Thyroid gland (tissue), 4 donors: ENCODE measurements around the gene CRB1.

Source experiments
- POLR2A ChIP-seq, 2 donors: fragments of 450-650 bp; IDR thresholded peaks; one replicate each; pipeline ENCODE4 v1.6.1; 2017; ENCODE audit warnings: antibody characterized with exemption in 2 of 2, mild to moderate bottlenecking in 2 of 2, moderate library complexity in 1 of 2
- TF ChIP-seq, protein P1 (sequence below), 6 experiments: fragments of 200-600 bp in 3 of 6; fragments of 450-650 bp in 3 of 6; sonication (generic) in 3 of 6; IDR thresholded peaks; one replicate each; pipeline ENCODE4 v1.5.1; 2016 to 2019; ENCODE audit warnings: antibody characterized with exemption in 6 of 6, mild to moderate bottlenecking in 2 of 6, inconsistent platforms in 1 of 6, moderate library complexity in 1 of 6

DNA sequence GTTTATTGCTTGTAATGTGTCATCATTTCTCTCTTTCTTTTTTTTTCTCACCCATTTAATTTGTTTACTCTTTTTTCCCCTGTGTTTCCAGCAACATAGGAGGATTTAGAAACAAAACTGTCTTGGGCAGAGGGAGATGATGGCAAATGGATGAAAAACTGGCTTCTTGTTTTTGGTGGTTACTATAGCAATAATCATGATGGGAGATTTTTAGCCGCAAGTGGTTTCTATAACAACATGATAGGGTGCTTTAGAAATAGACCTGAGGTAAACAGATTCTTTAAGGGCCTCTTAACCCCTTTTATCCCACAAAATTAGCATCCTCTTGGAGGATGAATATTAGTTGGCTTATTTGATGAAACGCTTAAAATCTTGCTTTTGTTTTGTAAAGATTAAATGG lies 51.6 kb downstream of the CRB1 start:
- TF ChIP-seq, protein P1, sequence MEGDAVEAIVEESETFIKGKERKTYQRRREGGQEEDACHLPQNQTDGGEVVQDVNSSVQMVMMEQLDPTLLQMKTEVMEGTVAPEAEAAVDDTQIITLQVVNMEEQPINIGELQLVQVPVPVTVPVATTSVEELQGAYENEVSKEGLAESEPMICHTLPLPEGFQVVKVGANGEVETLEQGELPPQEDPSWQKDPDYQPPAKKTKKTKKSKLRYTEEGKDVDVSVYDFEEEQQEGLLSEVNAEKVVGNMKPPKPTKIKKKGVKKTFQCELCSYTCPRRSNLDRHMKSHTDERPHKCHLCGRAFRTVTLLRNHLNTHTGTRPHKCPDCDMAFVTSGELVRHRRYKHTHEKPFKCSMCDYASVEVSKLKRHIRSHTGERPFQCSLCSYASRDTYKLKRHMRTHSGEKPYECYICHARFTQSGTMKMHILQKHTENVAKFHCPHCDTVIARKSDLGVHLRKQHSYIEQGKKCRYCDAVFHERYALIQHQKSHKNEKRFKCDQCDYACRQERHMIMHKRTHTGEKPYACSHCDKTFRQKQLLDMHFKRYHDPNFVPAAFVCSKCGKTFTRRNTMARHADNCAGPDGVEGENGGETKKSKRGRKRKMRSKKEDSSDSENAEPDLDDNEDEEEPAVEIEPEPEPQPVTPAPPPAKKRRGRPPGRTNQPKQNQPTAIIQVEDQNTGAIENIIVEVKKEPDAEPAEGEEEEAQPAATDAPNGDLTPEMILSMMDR (IDR thresholded peaks at IDR 0.05), result no peak
- TF ChIP-seq POLR2A (IDR thresholded peaks at IDR 0.05), result no peak
